H1 (cell line): ENCODE data around the gene APOA4.

Source experiments
- CTCF ChIP-seq, 3 experiments: IDR thresholded peaks; 1 replicate in 2 of 3; 2 replicates in 1 of 3; pipeline versions ENCODE4 v1.5.1 to v1.6.1; 2011; ENCODE audit warnings: low read length in 3 of 3, mild to moderate bottlenecking in 3 of 3, inconsistent platforms in 2 of 3, low read depth in 1 of 3, moderate library complexity in 1 of 3; ENCODE audit not compliant: insufficient read depth in 1 of 3; ENCODE audit errors: control extremely low read depth in 1 of 3
- GTF2F1 ChIP-seq: IDR thresholded peaks from 2 replicates; pipeline ENCODE4 v1.6.1; 2012; ENCODE audit warnings: low read depth, low read length, improper control_type of control experiment, borderline replicate concordance

DNA sequence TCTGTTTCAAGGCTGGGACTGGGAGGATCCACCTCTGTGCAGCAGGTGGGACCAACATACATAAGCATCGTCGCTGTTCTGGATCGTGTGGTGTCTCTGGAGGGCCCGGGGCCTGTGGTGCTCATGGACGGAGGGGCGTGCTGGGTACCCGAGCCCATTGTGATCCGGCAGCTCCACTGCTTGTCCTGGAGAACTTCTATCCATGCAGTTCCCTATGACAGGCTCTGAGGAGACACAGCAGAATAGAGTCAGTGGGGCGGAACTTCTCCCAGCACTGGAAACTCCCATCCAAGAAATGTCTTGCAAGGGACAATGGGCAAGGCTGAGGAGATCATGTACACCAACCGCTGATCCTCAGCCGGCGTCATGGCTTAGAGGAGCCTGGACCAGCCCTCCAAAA is 26.0 kb upstream of the APOA4 start:
- TF ChIP-seq CTCF (IDR thresholded peaks at IDR 0.05; ENCODE audit: control extremely low read depth in 1 of 3, insufficient read depth in 1 of 3, low read depth in 1 of 3, low read length in 3 of 3) = no peak
- TF ChIP-seq GTF2F1 = no peak
